GM19240 (cell line): Measurements from ENCODE around the gene FBXO9.

Source experiments
- DNase-seq: peaks from one replicate; pipeline ENCODE4 v3.0.0; 2011; ENCODE audit warnings: low spot score; ENCODE audit not compliant: insufficient read length

The FBXO9 gene

GRCh38 chr6:53065266-53066076, at the start of gene FBXO9:
Gene FBXO9, plus strand, starts transcription at chr6:53065404. Its CDS starts 386 bp downstream, at chr6:53065790.
- DNase-seq, result peak; percentile 35

GRCh38 chr6:53015486-53015885, 49.7 kb upstream of the FBXO9 start:
- no peak for DNase-seq

GRCh38 chr6:53018446-53018845, 46.8 kb upstream of the FBXO9 start:
- DNase-seq, result no peak

GRCh38 chr6:53020005-53020744, 45.0 kb upstream of the FBXO9 start:
- DNase-seq, result no peak

- no peak for DNase-seq
Measured at GRCh38 chr6:53023323-53023722, 41.9 kb upstream of the FBXO9 start.

GRCh38 chr6:53026526-53026925, 38.7 kb upstream of the FBXO9 start:
- no peak for DNase-seq

- no peak for DNase-seq
Measured at GRCh38 chr6:53027131-53027718, 38.0 kb upstream of the FBXO9 start.

GRCh38 chr6:53028467-53028866, 36.7 kb upstream of the FBXO9 start:
- no peak for DNase-seq

GRCh38 chr6:53029257-53029656, 35.9 kb upstream of the FBXO9 start:
- DNase-seq, result no peak

- no peak for DNase-seq
Measured at GRCh38 chr6:53029761-53030160, 35.4 kb upstream of the FBXO9 start.

GRCh38 chr6:53031281-53031680, 33.9 kb upstream of the FBXO9 start:
- no peak for DNase-seq

GRCh38 chr6:53032849-53033248, 32.4 kb upstream of the FBXO9 start:
- no peak for DNase-seq

GRCh38 chr6:53033764-53034163, 31.4 kb upstream of the FBXO9 start:
- no peak for DNase-seq

- DNase-seq, result no peak
Measured at GRCh38 chr6:53035549-53036213, 29.5 kb upstream of the FBXO9 start.

- no peak for DNase-seq
Measured at GRCh38 chr6:53038141-53038540, 27.1 kb upstream of the FBXO9 start.

- DNase-seq, result no peak
Measured at GRCh38 chr6:53038596-53038995, 26.6 kb upstream of the FBXO9 start.

- no peak for DNase-seq
Measured at GRCh38 chr6:53041356-53041755, 23.8 kb upstream of the FBXO9 start.

GRCh38 chr6:53042112-53042511, 23.1 kb upstream of the FBXO9 start:
- DNase-seq, result no peak

- no peak for DNase-seq
Measured at GRCh38 chr6:53043581-53043980, 21.6 kb upstream of the FBXO9 start.

GRCh38 chr6:53044071-53044470, 21.1 kb upstream of the FBXO9 start:
- no peak for DNase-seq

GRCh38 chr6:53044572-53044971, 20.6 kb upstream of the FBXO9 start:
- no peak for DNase-seq
